ENCODE results near the gene CHAMP1.
"Not testable (repeated sequence)": the region's sequence is repeated elsewhere in the genome, so short reads cannot be mapped to it uniquely, and the experiment has no call there.

CHAMP1 gene

GRCh38 chr13:114334305-114335053 is 20.2 kb downstream of the CHAMP1 start:
- DNase-seq = no peak

- DNase-seq = not testable (repeated sequence)
Observed at GRCh38 chr13:114336457-114336856, 22.2 kb downstream of the CHAMP1 start.

- no peak for DNase-seq
Observed at GRCh38 chr13:114338959-114339358, 24.7 kb downstream of the CHAMP1 start.

- peak in 1 of 14 donors; percentile 2 for DNase-seq
Observed at GRCh38 chr13:114339857-114340534, 25.7 kb downstream of the CHAMP1 start.

- DNase-seq = no peak
Observed at GRCh38 chr13:114341003-114341777, 26.9 kb downstream of the CHAMP1 start.

GRCh38 chr13:114347256-114347655 is 33.0 kb downstream of the CHAMP1 start:
- not testable (repeated sequence) for DNase-seq

- DNase-seq = not testable (repeated sequence)
Observed at GRCh38 chr13:114352763-114353162, 38.5 kb downstream of the CHAMP1 start.

GRCh38 chr13:114353382-114353781 is 39.1 kb downstream of the CHAMP1 start:
- not testable (repeated sequence) for DNase-seq

Data from C1 segment of cervical spinal cord (tissue), 14 donors.